ENCODE results near the gene AMY1A. TPM values are rescaled to one million over a fixed set of nuclear protein-coding genes. Genes with fewer than 3 reads are reported as not detected.
"Not testable (repeated sequence)": the region's sequence is repeated elsewhere in the genome, so short reads cannot be mapped to it uniquely, and the experiment has no call there.

AMY1A gene
- not detected in 2 replicates for total RNA-seq (2016; rRNA removed; fragmentation: Illumina TruSeq; extraction: Trizol)
- total RNA-seq (2016; cell fraction: cytosol; rRNA removed; fragmentation: Illumina TruSeq; extraction: Trizol; ENCODE audit: low read depth) = not detected in 2 replicates
- not detected in 2 replicates for total RNA-seq (2016; cell fraction: insoluble cytoplasmic fraction; rRNA removed; fragmentation: Illumina TruSeq; extraction: Trizol)
- not detected in 2 replicates for total RNA-seq (2016; cell fraction: membrane; rRNA removed; fragmentation: Illumina TruSeq; extraction: Trizol)
- not detected in 2 replicates for total RNA-seq (2016; cell fraction: nucleus; rRNA removed; fragmentation: Illumina TruSeq; extraction: Trizol)
- polyA plus RNA-seq (2011; rRNA removed) = not detected in 2 replicates
- not detected in 2 replicates for polyA plus RNA-seq (2011; cell fraction: cytosol; rRNA removed)
- polyA plus RNA-seq (2011; cell fraction: nucleus; rRNA removed) = not detected in 2 replicates
- not detected in 2 replicates for polyA plus RNA-seq (2012)
- polyA plus RNA-seq (2016; cell fraction: cytosol; fragmentation: Illumina TruSeq; extraction: Trizol; ENCODE audit: low read depth) = not detected in 2 replicates
- polyA plus RNA-seq (2016; cell fraction: insoluble cytoplasmic fraction; fragmentation: Illumina TruSeq; extraction: Trizol; ENCODE audit: low read depth) = not detected in 2 replicates
- polyA plus RNA-seq (2016; cell fraction: membrane; fragmentation: Illumina TruSeq; extraction: Trizol; ENCODE audit: low read depth) = not detected in 2 replicates
- polyA plus RNA-seq (2016; cell fraction: nucleus; fragmentation: Illumina TruSeq; extraction: Trizol; ENCODE audit: insufficient read depth, low read depth) = not detected in 2 replicates
- polyA minus RNA-seq (2011; rRNA and poly(A)+ RNA removed; ENCODE audit: low replicate concordance) = not detected in 2 replicates
- polyA minus RNA-seq (2011; cell fraction: cytosol; rRNA and poly(A)+ RNA removed) = not detected in 2 replicates
- polyA minus RNA-seq (2011; cell fraction: nucleus; rRNA and poly(A)+ RNA removed) = not detected in 2 replicates
- Bru-seq, nascent RNA = not detected
- BruChase-seq, experiment 1, labeled RNA remaining after a 6-hour chase = not detected
- BruChase-seq, experiment 2, labeled RNA remaining after a 2-hour chase = not detected
- long read RNA-seq, experiment 1 = 0 reads
- long read RNA-seq, experiment 2 = 0 reads

- WGBS (ENCODE audit: low lambda C conversion rate) = no CpG with 5 or more reads among the region's 5 CpGs
- FAIRE-seq; H3K9ac ChIP-seq (ENCODE audit: insufficient read depth, low read depth, low read length); H3K9me3 ChIP-seq (ENCODE audit: low read length); H3K36me3 ChIP-seq (replicated peaks in 1 of 2; ENCODE audit: control insufficient read depth in 1 of 2, insufficient read depth in 2 of 2, low read length in 2 of 2); CTCF ChIA-PET (ENCODE audit: low intra/inter-chr PET ratio, low total read pairs); POLR2A ChIA-PET; H3K27ac ChIP-seq (ENCODE audit: extremely low read length, insufficient read depth, low read length); H3K4me2 ChIP-seq (ENCODE audit: low read depth, low read length); BruUV-seq (replicated peaks); H3K4me3 ChIP-seq (replicated peaks in 1 of 3; ENCODE audit: insufficient read depth in 1 of 3, low read depth in 2 of 3, low read length in 3 of 3); ATAC-seq; in situ Hi-C loops (cut with HindIII; ENCODE audit: extremely low pct_ligation_motif_present, low pct_unique_long_range_greater_than_20kb); H3K4me1 ChIP-seq (ENCODE audit: insufficient read depth, low read length); H3K27me3 ChIP-seq (ENCODE audit: control insufficient read depth in 1 of 2, insufficient read depth in 2 of 2, low read length in 2 of 2); DNase-seq (ENCODE audit: low spot score); intact Hi-C loops (cut with micrococcal nuclease; ENCODE audit: unreplicated experiment); H2AFZ ChIP-seq (ENCODE audit: low read length); H3K79me2 ChIP-seq (ENCODE audit: insufficient read depth, low read length); H4K20me1 ChIP-seq (ENCODE audit: insufficient read depth, low read length): not testable (repeated sequence)
Observed at GRCh38 chr1:103655460-103655859, at the start of gene AMY1A. Gene AMY1A, plus strand, starts transcription at chr1:103655760. Its CDS starts 571 bp downstream, at chr1:103656331.

- 75% methylated on average over 2 of the region's 2 CpGs for WGBS (ENCODE audit: low lambda C conversion rate)
- no peak overlapping the region for H3K9ac ChIP-seq (ENCODE audit: insufficient read depth, low read depth, low read length)
- TF ChIP-seq KIAA2018 (CRISPR knock-in tag; IDR thresholded peaks at IDR 0.05; ENCODE audit: borderline replicate concordance) (no peak), NCOR1 (IDR thresholded peaks at IDR 0.05; ENCODE audit: borderline replicate concordance, low read length) (no peak), ZNF777 (CRISPR knock-in tag; IDR thresholded peaks at IDR 0.05) (no peak)
Observed at GRCh38 chr1:103616362-103616761, 39.2 kb upstream of the AMY1A start.

More at GRCh38 chr1:103616362-103616761, 39.2 kb upstream of the AMY1A start:
- no peaks in the 10 kb centered on the region for H3K27me3 ChIP-seq (ENCODE audit: control insufficient read depth in 1 of 2, insufficient read depth in 2 of 2, low read length in 2 of 2)
- no peak overlapping the region for H3K4me2 ChIP-seq (ENCODE audit: low read depth, low read length)
- ChIA-PET CTCF (ENCODE audit: low intra/inter-chr PET ratio, low total read pairs) (no interaction called here), POLR2A (no interaction called here)
- no peak for FAIRE-seq
- in situ Hi-C loops (cut with HindIII; ENCODE audit: extremely low pct_ligation_motif_present, low pct_unique_long_range_greater_than_20kb) = no loop called here
- no peak overlapping the region for H3K27ac ChIP-seq (ENCODE audit: extremely low read length, insufficient read depth, low read length)
- ATAC-seq = no peak
- H2AFZ ChIP-seq (ENCODE audit: low read length) = no peak overlapping the region
- H3K4me3 ChIP-seq (replicated peaks in 1 of 3; ENCODE audit: insufficient read depth in 1 of 3, low read depth in 2 of 3, low read length in 3 of 3) = no peak overlapping the region
- H3K9me3 ChIP-seq (ENCODE audit: low read length) = no peaks in the 10 kb centered on the region
- no peaks in the 10 kb centered on the region for H3K36me3 ChIP-seq (replicated peaks in 1 of 2; ENCODE audit: control insufficient read depth in 1 of 2, insufficient read depth in 2 of 2, low read length in 2 of 2)
- no peaks in the 10 kb centered on the region for H4K20me1 ChIP-seq (ENCODE audit: insufficient read depth, low read length)
- no peaks in the 10 kb centered on the region for H3K4me1 ChIP-seq (ENCODE audit: insufficient read depth, low read length)
- no TSS peak for BruUV-seq (replicated peaks)
- no peak for DNase-seq (ENCODE audit: low spot score)
- no peaks in the 10 kb centered on the region for H3K79me2 ChIP-seq (ENCODE audit: insufficient read depth, low read length)
- intact Hi-C loops (cut with micrococcal nuclease; ENCODE audit: unreplicated experiment) = no loop called here

Data from HepG2 (cell line).